GM20431 (cell line): Measurements from ENCODE around the gene SCP2D1.

Experiments used
- in situ Hi-C: fragments of 300-500 bp; cut with MseI, MboI; formaldehyde crosslinking; loops from one replicate; pipeline ENCODE4 v1.15.0; 2020; ENCODE audit warnings: low sequenced_read_pairs; ENCODE audit not compliant: unreplicated experiment

The SCP2D1 gene

GRCh38 chr20:18857640-18858039 lies 44.1 kb downstream of the SCP2D1 start:
- in situ Hi-C loops = no loop called here

- in situ Hi-C loops = no loop called here
Observed at GRCh38 chr20:18858816-18859215, 45.2 kb downstream of the SCP2D1 start.
